Kidney epithelial cell (primary cell): Measurements from ENCODE around the gene SLC35E2B. TPM values are rescaled to one million over a fixed set of nuclear protein-coding genes. Genes with fewer than 3 reads are reported as not detected.
A peak's percentile ranks its signal among the peaks of the same experiment; 100 is the strongest.
"Not testable (repeated sequence)": the region's sequence is repeated elsewhere in the genome, so short reads cannot be mapped to it uniquely, and the experiment has no call there.

Experiments used
- DNase-seq: peaks from one replicate; pipeline ENCODE4 v3.0.0-alpha.2; 2010; ENCODE audit warnings: low read depth
- H3K27me3 ChIP-seq: 2 replicates; pipeline ENCODE4 v1.6.0; 2011; ENCODE audit warnings: low read length; ENCODE audit not compliant: control insufficient read depth, insufficient read depth
- H3K36me3 ChIP-seq: 2 replicates; pipeline ENCODE4 v1.5.1; 2011; ENCODE audit warnings: low read length; ENCODE audit not compliant: control insufficient read depth, insufficient read depth
- H3K4me3 ChIP-seq: 2 replicates; pipeline ENCODE4 v1.5.1; 2011; ENCODE audit warnings: low read depth, mild to moderate bottlenecking, control low read depth, low read length
- total RNA-seq: library from RNA; depleted of rRNA; stranded (reverse); fragments of >200 nt; gene quantifications from 2 replicates; pipeline ENCODE4 v1.2.3, GENCODE V29; 2015
- TF ChIP-seq, protein P1 (sequence below): IDR thresholded peaks from 2 replicates; pipeline ENCODE4 v1.5.1; 2011; ENCODE audit warnings: mild to moderate bottlenecking, moderate library complexity, low read length, control low read depth, inconsistent platforms; ENCODE audit not compliant: insufficient read depth, poor library complexity, severe bottlenecking

Gene SLC35E2B
- total RNA-seq, 1 donor from 2014 or later = 28.0 TPM

DNA sequence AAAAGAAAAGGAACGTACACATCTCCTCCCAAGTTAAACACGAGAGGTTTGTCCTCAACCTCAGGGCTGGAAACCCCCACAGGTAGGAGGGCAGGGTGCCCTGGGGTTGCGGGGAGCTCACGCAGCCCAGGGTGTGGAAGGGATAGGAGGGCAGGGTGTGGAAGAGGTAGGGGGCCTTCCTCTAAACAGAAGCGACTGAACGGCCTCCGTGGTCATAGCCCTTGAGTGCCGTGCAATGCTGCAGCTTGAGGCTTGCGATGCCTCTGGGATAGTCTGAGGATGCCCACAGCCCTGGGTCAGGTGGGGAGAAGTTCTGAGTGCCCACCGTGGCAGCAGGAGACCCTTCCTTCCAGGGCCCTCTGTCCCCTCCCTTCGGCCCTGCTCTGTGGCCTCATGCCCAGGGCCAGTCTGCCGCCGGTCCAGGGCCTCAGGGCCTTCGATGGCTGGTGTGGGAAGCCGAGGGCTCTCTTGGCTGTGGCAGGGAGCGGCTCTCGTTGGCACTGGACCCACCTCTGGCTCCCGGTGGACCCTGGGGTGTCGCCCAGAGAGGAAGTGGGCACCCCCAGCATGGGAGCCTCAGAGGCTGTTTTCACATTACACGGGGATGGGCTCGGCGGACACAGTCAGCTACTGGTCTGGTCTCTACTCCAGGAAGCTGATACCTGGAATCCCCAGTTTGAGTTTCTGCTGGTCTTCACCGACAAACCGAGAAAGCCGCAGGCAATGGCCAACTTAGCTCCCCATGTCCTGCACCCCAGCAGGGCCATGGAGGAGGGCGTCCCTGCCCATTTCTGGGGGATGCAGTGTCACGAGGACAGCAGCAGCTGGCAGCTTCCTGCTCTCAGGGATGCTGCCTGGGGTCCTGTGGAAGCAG is 27.4 kb downstream of the SLC35E2B start:
- no peaks in the 10 kb centered on the region for H3K27me3 ChIP-seq
- peaks cover 2% of the 10 kb centered on the region for H3K36me3 ChIP-seq
- TF ChIP-seq, protein P1, sequence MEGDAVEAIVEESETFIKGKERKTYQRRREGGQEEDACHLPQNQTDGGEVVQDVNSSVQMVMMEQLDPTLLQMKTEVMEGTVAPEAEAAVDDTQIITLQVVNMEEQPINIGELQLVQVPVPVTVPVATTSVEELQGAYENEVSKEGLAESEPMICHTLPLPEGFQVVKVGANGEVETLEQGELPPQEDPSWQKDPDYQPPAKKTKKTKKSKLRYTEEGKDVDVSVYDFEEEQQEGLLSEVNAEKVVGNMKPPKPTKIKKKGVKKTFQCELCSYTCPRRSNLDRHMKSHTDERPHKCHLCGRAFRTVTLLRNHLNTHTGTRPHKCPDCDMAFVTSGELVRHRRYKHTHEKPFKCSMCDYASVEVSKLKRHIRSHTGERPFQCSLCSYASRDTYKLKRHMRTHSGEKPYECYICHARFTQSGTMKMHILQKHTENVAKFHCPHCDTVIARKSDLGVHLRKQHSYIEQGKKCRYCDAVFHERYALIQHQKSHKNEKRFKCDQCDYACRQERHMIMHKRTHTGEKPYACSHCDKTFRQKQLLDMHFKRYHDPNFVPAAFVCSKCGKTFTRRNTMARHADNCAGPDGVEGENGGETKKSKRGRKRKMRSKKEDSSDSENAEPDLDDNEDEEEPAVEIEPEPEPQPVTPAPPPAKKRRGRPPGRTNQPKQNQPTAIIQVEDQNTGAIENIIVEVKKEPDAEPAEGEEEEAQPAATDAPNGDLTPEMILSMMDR = no peak

DNA sequence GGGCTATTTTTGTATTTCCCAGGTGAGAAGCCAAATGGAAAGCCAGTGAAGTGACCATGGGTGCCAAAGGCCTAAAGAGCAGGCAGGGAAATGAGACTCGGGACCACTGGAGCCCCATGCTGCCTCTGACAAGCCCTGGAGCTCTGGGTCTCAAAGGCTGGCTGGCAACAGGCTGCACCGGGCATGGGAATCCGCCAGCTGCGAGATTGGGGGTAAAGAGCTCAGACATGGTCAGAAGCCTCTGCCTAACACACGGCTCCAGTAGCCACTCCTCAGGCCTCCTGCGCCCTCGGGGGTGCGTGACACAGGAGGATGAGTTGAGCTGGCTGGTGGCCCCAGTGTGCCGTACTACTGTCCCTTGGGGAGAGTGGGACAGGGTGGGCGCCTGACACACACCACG is 28.3 kb downstream of the SLC35E2B start:
- H3K36me3 ChIP-seq, DNase-seq, H3K27me3 ChIP-seq, H3K4me3 ChIP-seq: not testable (repeated sequence)

More for the DNA sequence above, 27.4 kb downstream of the SLC35E2B start:
- no peak for DNase-seq
- H3K4me3 ChIP-seq = no peak overlapping the region

DNA sequence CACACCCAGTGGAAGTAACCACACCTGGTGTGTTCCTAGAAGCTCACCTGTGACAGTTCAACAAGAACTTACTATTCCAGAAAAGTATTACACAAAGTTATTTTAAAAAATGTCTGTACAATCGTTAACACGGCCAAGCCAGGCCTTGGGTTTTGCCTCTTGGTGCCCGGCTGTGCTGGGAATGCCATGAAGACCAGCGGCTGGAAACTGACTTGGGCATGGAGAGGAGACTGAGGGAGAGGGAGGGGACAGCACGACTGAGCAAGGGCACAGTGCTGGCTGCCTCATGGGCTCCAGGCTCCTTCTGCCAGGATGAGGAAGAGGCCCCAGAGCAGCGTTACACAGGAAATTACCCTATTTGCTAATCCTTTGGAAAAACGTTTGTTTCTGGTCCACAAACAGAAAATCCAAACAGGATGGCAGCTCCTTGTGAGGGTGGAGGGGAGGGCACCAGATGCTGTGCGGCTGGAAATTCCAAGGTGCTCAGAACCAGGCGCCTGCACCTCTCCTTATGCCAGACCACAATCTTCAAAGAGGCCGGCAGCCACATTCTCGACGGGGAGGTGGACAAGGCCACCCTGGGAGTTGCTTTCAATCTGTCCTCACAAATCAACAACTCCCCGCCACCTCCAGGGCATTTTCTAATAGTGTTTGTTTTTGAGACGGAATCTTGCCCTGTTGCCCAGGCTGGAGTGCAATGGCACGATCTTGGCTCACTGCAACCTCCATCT is 29.6 kb downstream of the SLC35E2B start:
- H3K36me3 ChIP-seq, DNase-seq, H3K27me3 ChIP-seq, H3K4me3 ChIP-seq: not testable (repeated sequence)

DNA sequence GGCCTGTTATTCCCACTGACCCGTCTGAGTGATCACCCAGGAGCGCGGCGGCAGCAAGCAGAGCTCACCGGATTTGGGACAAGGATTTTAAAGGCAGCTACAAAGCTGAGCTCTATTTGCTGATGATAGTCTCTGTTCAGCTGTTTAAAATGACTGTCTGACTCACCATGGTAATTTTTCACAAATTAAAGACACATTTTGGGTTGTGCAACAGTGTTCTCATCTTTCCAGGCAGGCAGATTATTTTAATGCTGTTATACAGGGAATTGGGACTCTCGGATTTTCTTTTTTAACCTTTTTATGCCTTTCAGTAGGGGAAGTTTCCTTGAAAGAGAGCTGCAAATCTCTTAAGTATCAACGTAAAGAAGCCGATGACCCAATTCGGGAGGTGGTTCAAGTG is 30.2 kb downstream of the SLC35E2B start:
- not testable (repeated sequence) for H3K27me3 ChIP-seq, H3K36me3 ChIP-seq, DNase-seq, H3K4me3 ChIP-seq

DNA sequence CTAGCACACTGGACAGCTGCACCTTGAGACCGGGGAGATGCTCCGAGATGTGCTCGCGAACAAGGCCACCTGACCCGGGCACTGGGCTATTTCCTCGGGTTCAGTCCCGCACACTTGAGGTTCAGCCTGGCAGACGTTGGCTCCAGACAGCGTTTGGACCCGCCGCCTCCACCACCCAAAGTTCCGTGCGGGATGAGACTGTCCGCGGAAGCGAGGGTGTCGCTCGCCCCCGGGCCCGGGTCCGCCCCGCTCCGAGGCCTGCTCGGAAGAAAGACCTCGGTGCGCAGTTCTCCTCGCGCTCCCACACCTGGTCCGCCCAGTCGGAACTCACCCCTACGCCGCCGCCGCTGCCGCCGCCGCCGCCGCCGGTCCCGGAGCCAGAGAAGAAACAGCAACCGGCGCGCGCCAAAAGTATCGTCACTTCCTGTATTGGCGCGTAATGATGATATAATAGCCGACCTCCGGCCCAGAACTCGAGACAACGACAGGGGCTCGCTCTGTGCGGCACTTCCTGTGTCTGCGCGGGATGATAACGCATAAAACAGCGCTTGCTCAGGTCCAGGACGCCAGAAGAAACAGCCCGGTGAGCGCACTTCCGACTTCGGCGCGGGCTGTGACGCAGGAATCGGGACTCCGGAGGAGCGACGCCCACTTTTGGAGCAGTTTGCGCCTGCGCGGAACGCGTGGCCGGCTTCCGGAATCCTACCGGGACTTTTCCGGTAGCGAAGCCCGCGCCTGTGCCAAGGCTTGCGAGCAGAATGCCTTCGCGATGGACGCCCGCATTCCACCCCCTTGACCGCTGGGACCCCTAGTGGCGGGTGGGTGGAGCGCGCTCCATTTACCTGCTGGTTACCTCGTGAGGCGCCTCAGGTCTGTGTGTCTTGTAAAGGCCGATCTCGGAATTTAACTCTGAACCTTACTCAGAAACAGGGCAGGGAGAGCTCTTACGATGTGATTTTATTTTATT is 33.7 kb downstream of the SLC35E2B start, which contains the start of gene CDK11B:
Gene CDK11B (minus strand): TSS at position 422 of the 967 bp plus-strand sequence. CDS start 1,519 bp downstream, outside the sequence.
- not testable (repeated sequence) for H3K27me3 ChIP-seq, H3K36me3 ChIP-seq
- TF ChIP-seq, protein P1 = peak; percentile 27
- peak; percentile 86 for DNase-seq
- peak within 1 kb of the TSS; percentile 64 for H3K4me3 ChIP-seq

DNA sequence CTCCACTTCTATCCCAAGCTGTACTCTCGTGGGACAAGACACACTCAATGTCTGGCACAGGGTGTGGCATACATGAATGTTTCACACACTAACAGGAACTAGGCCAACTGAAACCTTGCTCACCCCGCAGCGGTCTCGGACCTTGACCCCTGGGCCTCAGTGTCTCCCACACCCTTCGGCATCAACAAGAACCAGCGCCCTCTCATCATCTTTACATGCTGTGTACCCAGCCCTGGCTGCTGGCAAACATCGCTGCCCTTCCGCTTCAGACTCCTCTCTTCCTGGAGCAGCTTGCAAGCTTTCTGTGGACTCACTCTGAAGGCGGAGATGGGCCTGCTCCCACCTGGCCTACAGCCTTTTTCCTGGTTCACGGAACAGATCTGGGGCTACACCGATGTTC is 44.3 kb downstream of the SLC35E2B start:
- H3K36me3 ChIP-seq, H3K27me3 ChIP-seq, H3K4me3 ChIP-seq, DNase-seq: not testable (repeated sequence)

DNA sequence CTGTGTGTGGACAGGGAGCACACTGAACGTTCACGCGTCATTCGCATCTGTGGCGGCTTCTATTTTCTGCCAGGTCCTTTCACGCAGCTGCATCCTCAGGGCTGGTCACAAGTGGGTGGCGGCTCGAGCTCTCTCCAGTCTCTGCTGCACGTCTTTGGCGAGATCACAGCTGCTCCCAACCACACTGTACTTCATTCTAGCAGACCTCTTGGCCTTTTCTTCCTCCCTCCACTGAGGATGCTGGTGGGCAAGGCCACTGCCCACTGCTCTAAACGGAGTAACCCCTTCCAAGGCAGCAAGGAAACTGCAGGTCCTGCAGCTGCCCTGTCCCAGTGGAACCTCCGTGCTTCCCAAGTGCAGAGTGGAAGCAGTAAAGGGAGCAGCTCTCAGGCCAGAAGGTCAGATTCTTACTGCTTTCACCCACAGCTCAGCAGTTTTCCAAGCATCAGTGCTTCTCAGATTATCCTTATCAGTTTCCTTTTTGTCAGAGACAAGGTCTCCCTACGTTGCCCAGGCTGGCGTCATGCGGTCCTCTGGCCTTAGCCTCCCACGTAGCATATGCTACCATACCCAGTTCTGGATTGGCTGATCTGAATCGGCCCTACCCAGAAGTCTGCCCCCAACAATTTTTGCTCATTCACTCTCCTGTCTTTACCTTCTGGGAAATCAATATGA is 44.9 kb downstream of the SLC35E2B start:
- DNase-seq, H3K27me3 ChIP-seq, H3K4me3 ChIP-seq, H3K36me3 ChIP-seq: not testable (repeated sequence)

DNA sequence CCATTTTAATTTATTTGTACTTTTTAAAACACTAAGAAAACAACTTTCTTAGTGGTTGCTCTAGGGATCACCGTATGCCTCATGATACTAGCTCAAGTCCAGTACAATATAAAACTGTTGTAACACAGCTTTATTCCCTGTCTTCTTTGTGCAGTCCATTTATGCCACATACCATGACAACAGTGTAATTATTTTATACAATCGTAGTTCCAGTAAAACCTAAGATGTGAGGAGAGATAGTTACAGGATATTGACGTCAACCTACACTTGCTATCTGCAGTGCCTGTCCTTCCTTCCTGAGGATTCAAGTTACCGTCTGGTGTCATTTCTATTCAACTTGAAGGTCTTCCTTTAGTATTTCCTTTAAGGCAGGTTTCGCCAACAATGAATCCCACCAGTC is 46.3 kb downstream of the SLC35E2B start:
- not testable (repeated sequence) for H3K4me3 ChIP-seq, H3K36me3 ChIP-seq, H3K27me3 ChIP-seq, DNase-seq

DNA sequence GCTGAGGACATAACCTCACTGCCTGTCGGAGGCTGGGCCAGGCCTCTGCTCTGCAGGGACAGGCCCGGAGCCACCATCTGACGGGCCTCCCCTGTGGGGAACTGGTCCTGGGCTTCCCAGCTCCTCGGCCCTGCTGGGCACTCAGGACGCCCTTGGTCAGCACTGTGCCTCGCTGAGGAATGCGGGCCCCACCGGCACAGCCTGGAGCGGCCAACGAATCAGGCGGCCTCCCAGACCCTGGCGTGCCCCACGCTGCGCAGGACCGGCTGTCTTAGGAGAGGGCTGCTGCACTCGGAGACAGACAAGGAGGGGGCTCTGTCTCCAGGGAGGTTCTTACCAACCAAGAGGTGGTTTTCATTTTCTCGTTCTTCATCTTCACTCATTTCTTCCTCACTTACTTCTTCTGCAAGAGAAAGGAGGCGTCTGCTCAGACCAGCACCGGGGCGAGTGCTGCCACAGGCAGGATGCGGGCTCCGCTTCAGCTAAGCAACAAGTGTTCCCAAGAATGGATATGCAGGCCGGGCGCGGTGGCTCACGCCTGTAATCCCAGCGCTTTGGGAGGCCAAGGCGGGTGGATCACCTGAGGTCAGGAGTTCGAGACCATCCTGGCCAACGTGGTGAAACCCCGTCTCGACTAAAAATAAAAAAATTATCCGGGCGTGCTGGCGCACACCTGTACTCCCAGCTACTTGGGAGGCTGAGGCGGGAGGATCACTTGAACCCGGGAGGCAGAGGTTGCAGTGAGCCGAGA is 51.7 kb downstream of the SLC35E2B start:
- H3K36me3 ChIP-seq, H3K27me3 ChIP-seq, H3K4me3 ChIP-seq, DNase-seq: not testable (repeated sequence)

DNA sequence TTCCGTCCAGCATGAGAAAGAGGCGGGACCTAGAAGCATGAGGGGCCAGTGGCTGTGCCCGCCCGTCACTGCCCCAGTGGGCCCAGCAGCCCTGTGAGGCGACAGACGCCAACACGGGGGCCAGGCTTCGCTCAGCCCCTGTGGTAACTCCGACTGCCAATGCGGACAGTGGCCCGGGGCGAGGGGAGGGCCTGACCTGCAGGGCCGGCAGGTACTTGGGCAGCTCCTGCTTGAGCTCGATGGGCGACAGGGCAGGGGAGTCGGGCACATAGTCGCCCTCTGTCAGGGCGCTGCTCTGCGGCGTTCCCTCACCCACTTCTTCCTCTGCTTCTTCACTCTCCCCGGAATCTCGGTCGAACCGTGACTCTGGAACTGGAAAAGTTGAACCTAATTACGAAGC is 52.5 kb downstream of the SLC35E2B start:
- not testable (repeated sequence) for H3K4me3 ChIP-seq, H3K27me3 ChIP-seq, DNase-seq, H3K36me3 ChIP-seq

DNA sequence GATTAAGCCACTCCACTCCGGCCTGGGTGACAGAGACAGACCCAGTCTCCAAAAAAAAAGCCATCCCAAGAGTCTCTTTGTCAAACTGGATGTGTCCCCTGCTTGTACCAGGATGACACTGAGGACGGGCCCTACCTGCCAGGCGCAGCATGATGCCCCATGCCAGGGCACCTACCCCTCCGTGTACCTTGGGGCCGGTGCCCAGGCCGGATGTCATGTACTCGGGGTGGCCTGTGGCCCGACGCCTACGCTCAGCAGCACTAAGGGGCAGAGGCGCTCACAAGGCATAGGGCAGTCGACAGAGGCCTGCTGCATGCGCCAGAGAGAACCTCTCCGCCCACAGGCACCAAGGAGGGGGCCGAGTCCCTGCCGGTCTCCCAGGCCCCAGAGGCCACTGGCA is 53.2 kb downstream of the SLC35E2B start:
- not testable (repeated sequence) for DNase-seq, H3K4me3 ChIP-seq, H3K27me3 ChIP-seq, H3K36me3 ChIP-seq
